Vagina (tissue), 2 donors: ENCODE measurements around the gene MIS12. TPM values are rescaled to one million over a fixed set of nuclear protein-coding genes. Genes with fewer than 3 reads are reported as not detected.

Source experiments
- DNase-seq, 2 donors: peaks; one replicate each; pipeline ENCODE4 v3.0.0-alpha.2; 2017; ENCODE audit errors: extremely low spot score in 2 of 2
- H3K27ac ChIP-seq: fragments of 200-600 bp; sonication (generic); one replicate; pipeline ENCODE4 v1.5.1; 2019
- H3K27me3 ChIP-seq: fragments of 200-600 bp; sonication (generic); one replicate; pipeline ENCODE4 v1.5.1; 2019
- H3K36me3 ChIP-seq, 2 donors: fragments of 200-600 bp; sonication (generic); one replicate each; pipeline ENCODE4 v1.5.1; 2017 to 2019
- H3K4me1 ChIP-seq: fragments of 200-600 bp; sonication (generic); one replicate; pipeline ENCODE4 v1.5.1; 2019
- H3K4me3 ChIP-seq, 2 donors: fragments of 200-600 bp; sonication (generic); 1 replicate in 1 of 2; 2 replicates in 1 of 2; pipeline ENCODE4 v1.5.1; 2016 to 2019
- H3K9me3 ChIP-seq: fragments of 200-600 bp; sonication (generic); one replicate; pipeline ENCODE4 v1.5.1; 2019
- CTCF ChIP-seq, 3 experiments: fragments of 450-650 bp in 2 of 3; fragments of 200-600 bp in 1 of 3; sonication (generic) in 1 of 3; IDR thresholded peaks; one replicate each; pipeline ENCODE4 v1.5.1; 2017 to 2019; ENCODE audit warnings: antibody characterized with exemption in 3 of 3, mild to moderate bottlenecking in 2 of 3, moderate library complexity in 2 of 3
- POLR2A ChIP-seq, 2 donors: fragments of 450-650 bp; IDR thresholded peaks; one replicate each; pipeline ENCODE4 v1.6.1; 2017; ENCODE audit warnings: antibody characterized with exemption in 2 of 2, mild to moderate bottlenecking in 2 of 2, moderate library complexity in 2 of 2
- POLR2AphosphoS5 ChIP-seq, 2 donors: sonication (generic); formaldehyde crosslinking; IDR thresholded peaks; one replicate each; pipeline ENCODE4 v1.9.0; 2017; ENCODE audit warnings: antibody characterized with exemption in 2 of 2, mild to moderate bottlenecking in 2 of 2, low read depth in 1 of 2; ENCODE audit not compliant: insufficient read depth in 1 of 2
- intact Hi-C: fragments of 100-400 bp; cut with DNase I; formaldehyde crosslinking; loops from one replicate; pipeline ENCODE4 v1.15.1; 2023
- total RNA-seq: library from RNA; depleted of rRNA; stranded (reverse); fragments of >200 nt; gene quantifications from one replicate; pipeline ENCODE4 v1.2.3, GENCODE V29; 2016

Gene MIS12
- total RNA-seq, 1 donor from 2014 or later = 9.3 TPM

- peaks cover 0 to 43% of the 10 kb centered on the region in 2 donors for H3K36me3 ChIP-seq
- no peak overlapping the region for H3K27ac ChIP-seq
- no peak for DNase-seq
- no peak for TF ChIP-seq POLR2AphosphoS5 (IDR thresholded peaks at IDR 0.05; ENCODE audit: insufficient read depth in 1 of 2, low read depth in 1 of 2)
- TF ChIP-seq CTCF (IDR thresholded peaks at IDR 0.05) = no peak
- no peaks in the 10 kb centered on the region for H3K27me3 ChIP-seq
- H3K9me3 ChIP-seq = no peaks in the 10 kb centered on the region
- no peak overlapping the region for H3K4me3 ChIP-seq
- intact Hi-C loops = no loop called here
- H3K4me1 ChIP-seq = peaks cover 5% of the 10 kb centered on the region
Measured at GRCh38 chr17:5443728-5444127, 42.6 kb upstream of the MIS12 start.

GRCh38 chr17:5444209-5444608, 42.2 kb upstream of the MIS12 start:
- Histone ChIP-seq H3K27ac (no peak overlapping the region), H3K4me1 (peaks cover 5% of the 10 kb centered on the region), H3K27me3 (no peaks in the 10 kb centered on the region), H3K9me3 (no peaks in the 10 kb centered on the region), H3K36me3 (peaks cover 0 to 46% of the 10 kb centered on the region in 2 donors), H3K4me3 (no peak overlapping the region)
- TF ChIP-seq CTCF (IDR thresholded peaks at IDR 0.05) = no peak
- no peak for TF ChIP-seq POLR2A (IDR thresholded peaks at IDR 0.05)
- TF ChIP-seq POLR2AphosphoS5 (IDR thresholded peaks at IDR 0.05; ENCODE audit: insufficient read depth in 1 of 2, low read depth in 1 of 2) = no peak
- DNase-seq = no peak
- intact Hi-C loops = no loop called here

GRCh38 chr17:5446786-5447185, 39.6 kb upstream of the MIS12 start:
- no peaks in the 10 kb centered on the region for H3K27me3 ChIP-seq
- H3K9me3 ChIP-seq = no peaks in the 10 kb centered on the region
- no peaks in the 10 kb centered on the region for H3K4me1 ChIP-seq
- DNase-seq = no peak
- intact Hi-C loops = no loop called here
- H3K36me3 ChIP-seq = peaks cover 0 to 60% of the 10 kb centered on the region in 2 donors
- TF ChIP-seq CTCF (IDR thresholded peaks at IDR 0.05) (no peak), POLR2A (IDR thresholded peaks at IDR 0.05) (no peak), POLR2AphosphoS5 (IDR thresholded peaks at IDR 0.05; ENCODE audit: insufficient read depth in 1 of 2, low read depth in 1 of 2) (no peak)
- no peak overlapping the region for H3K27ac ChIP-seq
- no peak overlapping the region for H3K4me3 ChIP-seq

- intact Hi-C loops = no loop called here
Measured at GRCh38 chr17:5464717-5465507, 21.5 kb upstream of the MIS12 start.

More at GRCh38 chr17:5464717-5465507, 21.5 kb upstream of the MIS12 start:
- TF ChIP-seq POLR2A (IDR thresholded peaks at IDR 0.05) (no peak), CTCF (IDR thresholded peaks at IDR 0.05) (no peak), POLR2AphosphoS5 (IDR thresholded peaks at IDR 0.05; ENCODE audit: insufficient read depth in 1 of 2, low read depth in 1 of 2) (no peak)
- peaks cover 0 to 15% of the 10 kb centered on the region in 2 donors for H3K36me3 ChIP-seq
- H3K9me3 ChIP-seq = no peaks in the 10 kb centered on the region
- no peaks in the 10 kb centered on the region for H3K27me3 ChIP-seq
- no peak overlapping the region for H3K27ac ChIP-seq
- H3K4me3 ChIP-seq = no peak overlapping the region
- H3K4me1 ChIP-seq = peaks cover 27% of the 10 kb centered on the region
- no peak for DNase-seq
